Effector CD8-positive, alpha-beta T cell (primary cell): ENCODE measurements around the gene F11.
"Not testable (repeated sequence)": the region's sequence is repeated elsewhere in the genome, so short reads cannot be mapped to it uniquely, and the experiment has no call there.

Source experiments
- DNase-seq: peaks from one replicate; lab custom pipeline; 2025; lab: John Stamatoyannopoulos, UW
- total RNA-seq, 4 experiments: gene quantifications; one replicate each; lab custom pipeline; 2026; lab: John Stamatoyannopoulos, UW

The F11 gene
- total RNA-seq = 0.12 to 0.62 (median 0.24) reads per million in 4 experiments

- no peak for DNase-seq
Measured at GRCh38 chr4:186265683-186266652, at the start of gene F11. TSS of gene F11 (plus strand) at chr4:186266189. CDS start at chr4:186267137, 948 bp downstream.

GRCh38 chr4:186216465-186217024 lies 49.4 kb upstream of the F11 start:
- DNase-seq = no peak

- DNase-seq = no peak
Measured at GRCh38 chr4:186217733-186218293, 48.2 kb upstream of the F11 start.

GRCh38 chr4:186221624-186222023 lies 44.4 kb upstream of the F11 start:
- DNase-seq = no peak

- no peak for DNase-seq
Measured at GRCh38 chr4:186225848-186226247, 40.1 kb upstream of the F11 start.

GRCh38 chr4:186226521-186227189 lies 39.3 kb upstream of the F11 start:
- DNase-seq = no peak

GRCh38 chr4:186227221-186227620 lies 38.8 kb upstream of the F11 start, which contains the start of gene KLKB1:
TSS of gene KLKB1 (plus strand) at chr4:186227507. CDS start at chr4:186228196, 689 bp downstream.
- DNase-seq = no peak

GRCh38 chr4:186227744-186228513 lies 38.1 kb upstream of the F11 start:
- DNase-seq = no peak

GRCh38 chr4:186228514-186228894 lies 37.5 kb upstream of the F11 start:
- DNase-seq = no peak

- DNase-seq = no peak
Measured at GRCh38 chr4:186234367-186234766, 31.6 kb upstream of the F11 start.

- DNase-seq = no peak
Measured at GRCh38 chr4:186236126-186236525, 29.9 kb upstream of the F11 start.

- DNase-seq = no peak
Measured at GRCh38 chr4:186240452-186240847, 25.5 kb upstream of the F11 start.

GRCh38 chr4:186240848-186241491 lies 25.0 kb upstream of the F11 start:
- DNase-seq = no peak

GRCh38 chr4:186241616-186242015 lies 24.4 kb upstream of the F11 start:
- DNase-seq = no peak

GRCh38 chr4:186242031-186242430 lies 24.0 kb upstream of the F11 start:
- not testable (repeated sequence) for DNase-seq

- DNase-seq = no peak
Measured at GRCh38 chr4:186243331-186243730, 22.7 kb upstream of the F11 start.

GRCh38 chr4:186244835-186245234 lies 21.2 kb upstream of the F11 start:
- DNase-seq = no peak

GRCh38 chr4:186247062-186247752 lies 18.8 kb upstream of the F11 start:
- DNase-seq = not testable (repeated sequence)

- DNase-seq = no peak
Measured at GRCh38 chr4:186248643-186249042, 17.3 kb upstream of the F11 start.
